Neural cell (in vitro differentiated cells): ENCODE results near the gene LMNB1. TPM values are rescaled to one million over a fixed set of nuclear protein-coding genes. Genes with fewer than 3 reads are reported as not detected.

ENCODE experiments used
- H2AFZ ChIP-seq: fragments of 200-600, 300-800 bp; sonication (generic), shearing (Covaris generic); 2 replicates; pipeline ENCODE4 v1.6.0; 2014; ENCODE audit warnings: low read depth, mild to moderate bottlenecking, antibody characterized with exemption, low read length, moderate library complexity
- H3F3A ChIP-seq: fragments of 200-600 bp; shearing (Covaris generic); 2 replicates; pipeline ENCODE4 v1.6.1; 2016; ENCODE audit warnings: mild to moderate bottlenecking, moderate library complexity, mixed read lengths, antibody characterized with exemption, low read length; ENCODE audit not compliant: insufficient read depth, poor library complexity, severe bottlenecking
- H3K27ac ChIP-seq: fragments of 200-600, 300-800 bp; sonication (generic), shearing (Covaris generic); 2 replicates; pipeline ENCODE4 v1.5.1; 2014; ENCODE audit warnings: mild to moderate bottlenecking, low read length, moderate library complexity
- H3K27me3 ChIP-seq: fragments of 300-800, 200-600 bp; sonication (generic), shearing (Covaris generic); 2 replicates; pipeline ENCODE4 v1.6.0; 2014; ENCODE audit warnings: mild to moderate bottlenecking, low read depth, low read length, moderate library complexity; ENCODE audit not compliant: insufficient read depth
- H3K36me3 ChIP-seq: fragments of 300-800, 200-600 bp; sonication (generic), shearing (Covaris generic); 2 replicates; pipeline ENCODE4 v1.5.1; 2014; ENCODE audit warnings: mild to moderate bottlenecking, antibody characterized with exemption, low read length, moderate library complexity; ENCODE audit not compliant: insufficient read depth
- H3K4me2 ChIP-seq: fragments of 300-800, 200-600 bp; sonication (generic), shearing (Covaris generic); 2 replicates; pipeline ENCODE4 v1.6.0; 2014; ENCODE audit warnings: mild to moderate bottlenecking, low read length
- H3K4me3 ChIP-seq: fragments of 300-800, 200-600 bp; sonication (generic), shearing (Covaris generic); 2 replicates; pipeline ENCODE4 v1.5.1; 2014; ENCODE audit warnings: mild to moderate bottlenecking, low read length, moderate library complexity
- H3K79me2 ChIP-seq: fragments of 200-600 bp; shearing (Covaris generic); replicated peaks from 2 replicates; pipeline ENCODE4 v1.6.0; 2014; ENCODE audit warnings: mild to moderate bottlenecking, low read length, moderate library complexity; ENCODE audit not compliant: insufficient read depth
- H3K9ac ChIP-seq: fragments of 300-800, 200-600 bp; sonication (generic), shearing (Covaris generic); 2 replicates; pipeline ENCODE4 v1.6.1; 2016; ENCODE audit warnings: mild to moderate bottlenecking, low read length, mixed read lengths
- H3K9me2 ChIP-seq: fragments of 200-600 bp; shearing (Covaris generic); 2 replicates; pipeline ENCODE4 v1.6.1; 2016; ENCODE audit warnings: mild to moderate bottlenecking, low read length, mixed read lengths; ENCODE audit not compliant: insufficient read depth
- H3K9me3 ChIP-seq: fragments of 200-600, 300-800 bp; sonication (generic), shearing (Covaris generic); 2 replicates; pipeline ENCODE4 v1.6.1; 2016; ENCODE audit warnings: mild to moderate bottlenecking, mixed run types, low read length, moderate library complexity, mixed read lengths
- H4K20me1 ChIP-seq: fragments of 200-600 bp; shearing (Covaris generic); 2 replicates; pipeline ENCODE4 v1.6.1; 2016; ENCODE audit warnings: mild to moderate bottlenecking, mixed run types; ENCODE audit not compliant: insufficient read depth
- CTCF ChIP-seq: fragments of 450-650 bp; IDR thresholded peaks from 2 replicates; pipeline ENCODE4 v1.5.1; 2014; ENCODE audit warnings: antibody characterized with exemption, mild to moderate bottlenecking, moderate library complexity; ENCODE audit not compliant: poor library complexity, severe bottlenecking
- EP300 ChIP-seq: fragments of 450-650 bp; conservative IDR thresholded peaks from 2 replicates; pipeline ENCODE4 v1.6.1; 2014; ENCODE audit warnings: antibody characterized with exemption, mild to moderate bottlenecking, moderate library complexity; ENCODE audit not compliant: poor library complexity, severe bottlenecking
- EZH2 ChIP-seq: fragments of 200-600, 300-800 bp; shearing (Covaris generic), sonication (generic); IDR thresholded peaks from 2 replicates; pipeline ENCODE4 v1.6.1; 2014; ENCODE audit warnings: antibody characterized with exemption, low read length, borderline replicate concordance, mild to moderate bottlenecking; ENCODE audit not compliant: insufficient read depth, poor library complexity, severe bottlenecking
- MXI1 ChIP-seq: fragments of 450-650 bp; conservative IDR thresholded peaks from 2 replicates; pipeline ENCODE4 v1.6.1; 2014; ENCODE audit warnings: antibody characterized with exemption, mild to moderate bottlenecking; ENCODE audit not compliant: poor library complexity, severe bottlenecking
- POLR2AphosphoS5 ChIP-seq: IDR thresholded peaks from 2 replicates; pipeline ENCODE4 v1.6.1; 2012
- RAD21 ChIP-seq: fragments of 450-650 bp; conservative IDR thresholded peaks from 2 replicates; pipeline ENCODE4 v1.6.1; 2014; ENCODE audit warnings: antibody characterized with exemption, mild to moderate bottlenecking, moderate library complexity
- REST ChIP-seq: IDR thresholded peaks from 2 replicates; pipeline ENCODE4 v1.6.1; 2012; ENCODE audit warnings: borderline replicate concordance
- SMC3 ChIP-seq: fragments of 450-650 bp; conservative IDR thresholded peaks from 2 replicates; pipeline ENCODE4 v1.6.1; 2014; ENCODE audit warnings: antibody characterized with exemption, mild to moderate bottlenecking, moderate library complexity; ENCODE audit not compliant: poor library complexity
- TAF1 ChIP-seq: IDR thresholded peaks from 2 replicates; pipeline ENCODE4 v1.6.1; 2012; ENCODE audit warnings: low read depth
- polyA plus RNA-seq: library from polyadenylated mRNA; depleted of rRNA; stranded (reverse); fragments of >200 nt; gene quantifications from 2 replicates; pipeline ENCODE4 v1.2.3, GENCODE V29; 2014

The LMNB1 gene
- polyA plus RNA-seq, 1 donor from 2014 or later = 91.0 TPM

GRCh38 chr5:126847826-126848251 lies 70.9 kb downstream of the LMNB1 start:
- Histone ChIP-seq H3K4me2 (no peak overlapping the region), H3K27ac (no peak overlapping the region), H3K27me3 (no peaks in the 10 kb centered on the region), H3K9me3 (no peaks in the 10 kb centered on the region), H3F3A (no peaks in the 10 kb centered on the region), H3K4me3 (no peak overlapping the region), H3K79me2 (no peaks in the 10 kb centered on the region), H3K9me2 (no peaks in the 10 kb centered on the region), H3K36me3 (no peaks in the 10 kb centered on the region), H3K9ac (no peak overlapping the region), H4K20me1 (no peaks in the 10 kb centered on the region), H2AFZ (no peak overlapping the region)
- no peak for TF ChIP-seq EP300

- Histone ChIP-seq H4K20me1 (no peaks in the 10 kb centered on the region), H2AFZ (no peak overlapping the region), H3K36me3 (no peaks in the 10 kb centered on the region), H3K9ac (no peak overlapping the region), H3K27ac (no peak overlapping the region), H3K9me3 (no peaks in the 10 kb centered on the region), H3F3A (no peaks in the 10 kb centered on the region), H3K4me2 (no peak overlapping the region), H3K4me3 (no peak overlapping the region), H3K27me3 (no peaks in the 10 kb centered on the region), H3K79me2 (no peaks in the 10 kb centered on the region), H3K9me2 (no peaks in the 10 kb centered on the region)
- TF ChIP-seq POLR2AphosphoS5 (no peak), EZH2 (no peak), RAD21 (no peak), MXI1 (no peak), TAF1 (no peak), EP300 (no peak), SMC3 (no peak), REST (no peak), CTCF (no peak)
Observed at GRCh38 chr5:126848253-126848652, 71.3 kb downstream of the LMNB1 start.

GRCh38 chr5:126849101-126849678 lies 72.3 kb downstream of the LMNB1 start:
- TF ChIP-seq MXI1 (no peak), SMC3 (no peak), EZH2 (no peak), EP300 (no peak), REST (no peak), CTCF (no peak), RAD21 (no peak)
- H3F3A ChIP-seq = no peaks in the 10 kb centered on the region
- H3K9me2 ChIP-seq = no peaks in the 10 kb centered on the region
- H3K79me2 ChIP-seq = no peaks in the 10 kb centered on the region
- no peaks in the 10 kb centered on the region for H4K20me1 ChIP-seq
- H3K27me3 ChIP-seq = no peaks in the 10 kb centered on the region
- no peak overlapping the region for H3K4me2 ChIP-seq
- H3K9ac ChIP-seq = no peak overlapping the region
- no peak overlapping the region for H3K4me3 ChIP-seq
- H3K9me3 ChIP-seq = no peaks in the 10 kb centered on the region
- no peak overlapping the region for H2AFZ ChIP-seq
- H3K27ac ChIP-seq = no peak overlapping the region
- H3K36me3 ChIP-seq = no peaks in the 10 kb centered on the region
